K562 (cell line): ENCODE results near the gene RNF43. TPM values are rescaled to one million over a fixed set of nuclear protein-coding genes. Genes with fewer than 3 reads are reported as not detected.

Source experiments
- ATAC-seq: fragments of 200-7000 bp; cut with Tn5 transposase; 3 replicates; pipeline ENCODE4 v1.9.1; 2020; ENCODE audit warnings: moderate library complexity
- BruUV-seq: library from RNA; stranded (reverse); fragments of 400-500 nt; replicated peaks from 2 replicates; lab custom pipeline; 2021; lab: Mats Ljungman, UMichigan
- CTCF ChIA-PET: fragments of 300-600 bp; formaldehyde crosslinking; extraction: SDS; loops from one replicate; lab custom pipeline; 2021; ENCODE audit warnings: low intra/inter-chr PET ratio; lab: Yijun Ruan, JAX
- POLR2A ChIA-PET: fragments of 300-600, 350-650 bp; sonication (Branson Sonifier 250); formaldehyde crosslinking; extraction: SDS; loops from one replicate; lab custom pipeline; 2021; ENCODE audit warnings: antibody characterized with exemption, inconsistent platforms; lab: Yijun Ruan, JAX
- DNase-seq, 4 experiments: peaks; one replicate each; pipeline versions ENCODE4 v3.0.0 to v3.0.0-alpha.2; 2011 to 2018; ENCODE audit warnings: low spot score in 3 of 4, mixed read lengths in 3 of 4; ENCODE audit errors: extremely low read depth in 1 of 4
- FAIRE-seq: peaks from 2 replicates; lab custom pipeline; 2011; peaks lifted over from hg19 to GRCh38; lab: Jason Lieb, UNC
- H2AFZ ChIP-seq: 2 replicates; pipeline ENCODE4 v1.6.0; 2011; ENCODE audit warnings: low read depth, low read length, control low read depth, inconsistent platforms
- H3K27ac ChIP-seq: fragments of 200-600 bp; 3 replicates; pipeline ENCODE4 v1.8.0; 2011; ENCODE audit warnings: low read depth, mild to moderate bottlenecking, control low read depth, inconsistent platforms, low read length, moderate library complexity, mixed read lengths; ENCODE audit errors: extremely low read depth
- H3K27me3 ChIP-seq, 2 experiments: fragments of 300-600 bp in 1 of 2; 2 replicates in 1 of 2; 3 replicates in 1 of 2; pipeline versions ENCODE4 v1.6.0 to v1.8.0; 2011; ENCODE audit warnings: inconsistent platforms in 2 of 2, low read length in 2 of 2, mild to moderate bottlenecking in 1 of 2, mixed read lengths in 1 of 2, moderate library complexity in 1 of 2; ENCODE audit not compliant: control insufficient read depth in 2 of 2, insufficient read depth in 2 of 2
- H3K36me3 ChIP-seq: fragments of 300-600 bp; 3 replicates; pipeline ENCODE4 v1.8.0; 2011; ENCODE audit warnings: mild to moderate bottlenecking, low read length, inconsistent platforms; ENCODE audit not compliant: control insufficient read depth, insufficient read depth
- H3K4me1 ChIP-seq, 2 experiments: fragments of 200-600 bp in 1 of 2; replicated peaks in 1 of 2; 2 replicates in 1 of 2; 3 replicates in 1 of 2; pipeline versions ENCODE4 v1.5.1 to v1.8.0; 2011; ENCODE audit warnings: inconsistent platforms in 2 of 2, low read length in 2 of 2, mild to moderate bottlenecking in 1 of 2, mixed read lengths in 1 of 2, moderate library complexity in 1 of 2; ENCODE audit not compliant: control insufficient read depth in 2 of 2, insufficient read depth in 2 of 2
- H3K4me2 ChIP-seq: 2 replicates; pipeline ENCODE4 v1.6.1; 2011; ENCODE audit warnings: low read length, control low read depth, inconsistent platforms, mixed read lengths; ENCODE audit not compliant: insufficient read depth
- H3K4me3 ChIP-seq: fragments of 200-600 bp; sonication (generic), shearing (Covaris generic); 2 replicates; pipeline ENCODE4 v1.5.1; 2016; ENCODE audit warnings: control low read depth, inconsistent platforms
- H3K79me2 ChIP-seq: fragments of 200-600 bp; 3 replicates; pipeline ENCODE4 v1.8.0; 2011; ENCODE audit warnings: low read length, inconsistent platforms; ENCODE audit not compliant: control insufficient read depth, insufficient read depth
- H3K9ac ChIP-seq, 2 experiments: 2 replicates each; pipeline versions ENCODE4 v1.6.0 to v1.6.1; 2011; ENCODE audit warnings: low read depth in 2 of 2, low read length in 2 of 2, control low read depth in 1 of 2, inconsistent platforms in 1 of 2, mild to moderate bottlenecking in 1 of 2, mixed read lengths in 1 of 2; ENCODE audit not compliant: insufficient read depth in 1 of 2
- H3K9me1 ChIP-seq: one replicate; pipeline ENCODE4 v1.6.0; 2011; ENCODE audit warnings: inconsistent platforms, mild to moderate bottlenecking, low read length, moderate library complexity; ENCODE audit not compliant: control insufficient read depth, insufficient read depth
- H3K9me3 ChIP-seq: replicated peaks from 2 replicates; pipeline ENCODE4 v1.5.1; 2011; ENCODE audit warnings: low read depth, low read length, inconsistent platforms; ENCODE audit not compliant: control insufficient read depth, insufficient read depth
- H4K20me1 ChIP-seq: replicated peaks from 2 replicates; pipeline ENCODE4 v1.6.1; 2011; ENCODE audit warnings: low read length, inconsistent platforms, mixed read lengths; ENCODE audit not compliant: control insufficient read depth, insufficient read depth
- BHLHE40 ChIP-seq: IDR thresholded peaks from 2 replicates; pipeline ENCODE4 v1.6.1; 2011; ENCODE audit warnings: low read length, improper control_type of control experiment
- CBX5 ChIP-seq: IDR thresholded peaks from 2 replicates; pipeline ENCODE4 v1.6.1; 2014; ENCODE audit warnings: low read depth, borderline replicate concordance
- CHD1 ChIP-seq: fragments of 200-600 bp; sonication (generic); IDR thresholded peaks from one replicate; pipeline ENCODE4 v1.6.1; 2012; ENCODE audit warnings: mild to moderate bottlenecking, moderate library complexity, low read length, inconsistent platforms
- E2F3 ChIP-seq: fragments of 250-450 bp; sonication (Bioruptor Pico); IDR thresholded peaks from 2 replicates; pipeline ENCODE4 v1.4.0; 2020; ENCODE audit warnings: mild to moderate bottlenecking
- HBP1 ChIP-seq: fragments of 450-650 bp; formaldehyde crosslinking; IDR thresholded peaks from 2 replicates; pipeline ENCODE4 v1.4.0; 2022; ENCODE audit warnings: missing genetic modification characterization
- LEF1 ChIP-seq: fragments of 450-650 bp; IDR thresholded peaks from 2 replicates; pipeline ENCODE4 v1.6.1; 2016; ENCODE audit warnings: mild to moderate bottlenecking
- RBM15 ChIP-seq: fragments of 200-400 bp; formaldehyde crosslinking; IDR thresholded peaks from 2 replicates; pipeline ENCODE4 v1.6.1; 2018; ENCODE audit warnings: mild to moderate bottlenecking, low read length, moderate library complexity; ENCODE audit not compliant: insufficient read depth
- RFX1 ChIP-seq: fragments of 450-650 bp; IDR thresholded peaks from 2 replicates; pipeline ENCODE4 v1.6.1; 2016; ENCODE audit warnings: mild to moderate bottlenecking, moderate library complexity
- SREBF1 ChIP-seq: fragments of 150-350 bp; IDR thresholded peaks from 2 replicates; pipeline ENCODE4 v1.6.1; 2014; ENCODE audit warnings: antibody characterized with exemption, low read depth, low read length, borderline replicate concordance
- TEAD1 ChIP-seq, 2 experiments: fragments of 450-650 bp in 1 of 2; sonication (generic) in 1 of 2; formaldehyde crosslinking; IDR thresholded peaks; 2 replicates each; pipeline versions ENCODE4 v1.4.0 to v1.8.0; 2020 to 2022; ENCODE audit warnings: mild to moderate bottlenecking in 2 of 2, missing genetic modification reagents in 1 of 2
- TRIM24 ChIP-seq, 2 experiments: fragments of 450-650 bp; IDR thresholded peaks; 2 replicates each; pipeline ENCODE4 v1.6.1; 2016
- U2AF1 ChIP-seq: fragments of 200-400 bp; formaldehyde crosslinking; optimal IDR thresholded peaks from 2 replicates; pipeline ENCODE3; 2017; ENCODE audit warnings: mild to moderate bottlenecking, low read depth, low read length, moderate library complexity
- ZBTB12 ChIP-seq: fragments of 250-450 bp; sonication (Bioruptor Pico); IDR thresholded peaks from 2 replicates; pipeline ENCODE4 v1.4.0; 2020
- ZNF224 ChIP-seq: sonication (generic); formaldehyde crosslinking; IDR thresholded peaks from 2 replicates; pipeline ENCODE4 v1.8.0; 2022; ENCODE audit warnings: mild to moderate bottlenecking, missing genetic modification reagents
- ZNF695 ChIP-seq: fragments of 450-650 bp; formaldehyde crosslinking; IDR thresholded peaks from 2 replicates; pipeline ENCODE4 v1.4.0; 2020; ENCODE audit warnings: mild to moderate bottlenecking, moderate library complexity
- ZNF778 ChIP-seq: fragments of 450-650 bp; formaldehyde crosslinking; IDR thresholded peaks from 2 replicates; pipeline ENCODE4 v1.4.0; 2020; ENCODE audit warnings: mild to moderate bottlenecking, moderate library complexity
- WGBS: fragments of 100-300 bp; shearing (Covaris generic); methylation state at CpG from one replicate; pipeline ENCODE4 v1.1.6; 2016; ENCODE audit warnings: low coverage, mixed read lengths; ENCODE audit not compliant: insufficient coverage; ENCODE audit errors: missing lambda C conversion rate; 5-methylcytosine and 5-hydroxymethylcytosine counted together
- in situ Hi-C: fragments of 300-500 bp; cut with MboI; formaldehyde crosslinking; loops from 4 replicates; pipeline ENCODE4 v1.15.0; 2018; ENCODE audit warnings: inconsistent platforms, mixed read lengths
- intact Hi-C: fragments of 100-400 bp; cut with micrococcal nuclease; formaldehyde crosslinking; loops from 2 replicates; pipeline ENCODE4 v1.14.2; 2022
- polyA plus RNA-seq, 8 experiments: library from polyadenylated mRNA; depleted of rRNA in 4 of 8; stranded (reverse) in 5 of 8; unstranded in 3 of 8; fragments of >200 nt; fragmentation: Nextera tagmentation in 2 of 8; fragmentation: Illumina TruSeq in 1 of 8; extraction: Ambion mirVana in 2 of 8; extraction: Trizol in 1 of 8; gene quantifications; 2 replicates each; pipeline versions ENCODE4 v1.2.1 to v1.2.3, GENCODE V29; 2011 to 2014; ENCODE audit warnings: inconsistent platforms in 1 of 8, missing spikeins in 1 of 8
- total RNA-seq, 7 experiments: library from RNA; depleted of rRNA in 6 of 7; stranded (reverse); fragments of >200 nt in 6 of 7; fragmentation: Illumina TruSeq in 2 of 7; extraction: Trizol in 2 of 7; gene quantifications; 2 replicates each; pipeline versions ENCODE4 v1.2.1 to v1.2.3, GENCODE V29; 2011 to 2021; ENCODE audit warnings: low replicate concordance in 1 of 7
- TF ChIP-seq, protein P1 (sequence below): fragments of 250-450 bp; sonication (Bioruptor Pico); IDR thresholded peaks from 2 replicates; pipeline ENCODE4 v1.8.0; 2022; ENCODE audit warnings: inconsistent platforms, mild to moderate bottlenecking, moderate library complexity, borderline replicate concordance
- TF ChIP-seq, protein P2 (sequence below): sonication (generic); formaldehyde crosslinking; IDR thresholded peaks from 2 replicates; pipeline ENCODE4 v1.8.1; 2022; ENCODE audit warnings: missing genetic modification reagents

RNF43 gene
- total and polyA plus RNA-seq, 9 of the 15 experiments (the other 6 are each of a cell fraction or from before 2014, with no cell fraction given), result 0.29 to 2.7 (median 1.4) TPM

GRCh38 chr17:58416396-58416795 is 938 bp downstream of the RNF43 start:
- Histone ChIP-seq H3K4me1 (peaks cover 3 to 11% of the 10 kb centered on the region in 2 experiments; a peak in 4 of 5 replicates), H3K9me1 (no peaks in the 10 kb centered on the region), H2AFZ (peak overlapping the region; percentile 28; the same call in 1 of the 2 replicates), H3K4me2 (peak overlapping the region; percentile 68; the same call in 1 of the 2 replicates), H4K20me1 (no peaks in the 10 kb centered on the region), H3K9me3 (no peaks in the 10 kb centered on the region), H3K4me3 (peak overlapping the region; percentile 22), H3K36me3 (no peaks in the 10 kb centered on the region), H3K9ac (peak overlapping the region in 1 of 2 experiments; percentile 59; a peak in 1 of 4 replicates), H3K27me3 (no peaks in the 10 kb centered on the region), H3K79me2 (peaks cover 53% of the 10 kb centered on the region), H3K27ac (peak overlapping the region; percentile 37; the same call in 2 of the 3 replicates)
- ChIA-PET POLR2A (interaction anchor here (0.5 to 5.8 kb wide), 7 partner anchors 9 to 100 kb away, joined by 3 to 79 read pairs (median 8); partner anchors contain the start of gene SUPT4H1), CTCF (no interaction called here)
- ATAC-seq (no peak), FAIRE-seq (no peak), DNase-seq (no peak)
- 51% methylated on average over 4 of the region's 4 CpGs for WGBS
- TF ChIP-seq, protein P1, sequence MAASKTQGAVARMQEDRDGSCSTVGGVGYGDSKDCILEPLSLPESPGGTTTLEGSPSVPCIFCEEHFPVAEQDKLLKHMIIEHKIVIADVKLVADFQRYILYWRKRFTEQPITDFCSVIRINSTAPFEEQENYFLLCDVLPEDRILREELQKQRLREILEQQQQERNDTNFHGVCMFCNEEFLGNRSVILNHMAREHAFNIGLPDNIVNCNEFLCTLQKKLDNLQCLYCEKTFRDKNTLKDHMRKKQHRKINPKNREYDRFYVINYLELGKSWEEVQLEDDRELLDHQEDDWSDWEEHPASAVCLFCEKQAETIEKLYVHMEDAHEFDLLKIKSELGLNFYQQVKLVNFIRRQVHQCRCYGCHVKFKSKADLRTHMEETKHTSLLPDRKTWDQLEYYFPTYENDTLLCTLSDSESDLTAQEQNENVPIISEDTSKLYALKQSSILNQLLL (CRISPR knock-in tag), result no peak
- no peak for TF ChIP-seq LEF1
- no peak for TF ChIP-seq ZNF224
- TF ChIP-seq RBM15, result no peak
- TF ChIP-seq BHLHE40, result no peak
- no peak for TF ChIP-seq RFX1
- TF ChIP-seq ZBTB12 (CRISPR knock-in tag), result no peak
- TF ChIP-seq E2F3, result no peak
- no peak for TF ChIP-seq CHD1
- no peak for TF ChIP-seq SREBF1
- no peak for TF ChIP-seq CBX5
- no peak for TF ChIP-seq TRIM24 (IDR thresholded peaks at IDR 0.05)
- TF ChIP-seq, protein P2, sequence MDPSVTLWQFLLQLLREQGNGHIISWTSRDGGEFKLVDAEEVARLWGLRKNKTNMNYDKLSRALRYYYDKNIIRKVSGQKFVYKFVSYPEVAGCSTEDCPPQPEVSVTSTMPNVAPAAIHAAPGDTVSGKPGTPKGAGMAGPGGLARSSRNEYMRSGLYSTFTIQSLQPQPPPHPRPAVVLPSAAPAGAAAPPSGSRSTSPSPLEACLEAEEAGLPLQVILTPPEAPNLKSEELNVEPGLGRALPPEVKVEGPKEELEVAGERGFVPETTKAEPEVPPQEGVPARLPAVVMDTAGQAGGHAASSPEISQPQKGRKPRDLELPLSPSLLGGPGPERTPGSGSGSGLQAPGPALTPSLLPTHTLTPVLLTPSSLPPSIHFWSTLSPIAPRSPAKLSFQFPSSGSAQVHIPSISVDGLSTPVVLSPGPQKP (CRISPR knock-in tag), result no peak
- no peak for TF ChIP-seq ZNF695
- TF ChIP-seq ZNF778 (CRISPR knock-in tag), result no peak
- TF ChIP-seq TEAD1 (CRISPR knock-in tag; IDR thresholded peaks at IDR 0.05), result no peak
- TF ChIP-seq U2AF1, result no peak
- TF ChIP-seq HBP1 (CRISPR knock-in tag), result no peak
- in situ Hi-C loops, result loop anchor here (5.0 kb wide), 1 partner anchor 79 kb away; no protein-coding TSS in a partner anchor
- intact Hi-C loops, result no loop called here
- BruUV-seq, result no TSS peak
